HG03521 (cell line): ENCODE results near the gene DGUOK.
"Not testable (repeated sequence)": the region's sequence is repeated elsewhere in the genome, so short reads cannot be mapped to it uniquely, and the experiment has no call there.

ENCODE experiments used
- ATAC-seq: cut with Tn5 transposase; IDR thresholded peaks from one replicate; pipeline ENCODE4 v1.9.1; 2021; ENCODE audit warnings: mild to moderate bottlenecking, moderate library complexity; ENCODE audit not compliant: unreplicated experiment

Gene DGUOK

DNA sequence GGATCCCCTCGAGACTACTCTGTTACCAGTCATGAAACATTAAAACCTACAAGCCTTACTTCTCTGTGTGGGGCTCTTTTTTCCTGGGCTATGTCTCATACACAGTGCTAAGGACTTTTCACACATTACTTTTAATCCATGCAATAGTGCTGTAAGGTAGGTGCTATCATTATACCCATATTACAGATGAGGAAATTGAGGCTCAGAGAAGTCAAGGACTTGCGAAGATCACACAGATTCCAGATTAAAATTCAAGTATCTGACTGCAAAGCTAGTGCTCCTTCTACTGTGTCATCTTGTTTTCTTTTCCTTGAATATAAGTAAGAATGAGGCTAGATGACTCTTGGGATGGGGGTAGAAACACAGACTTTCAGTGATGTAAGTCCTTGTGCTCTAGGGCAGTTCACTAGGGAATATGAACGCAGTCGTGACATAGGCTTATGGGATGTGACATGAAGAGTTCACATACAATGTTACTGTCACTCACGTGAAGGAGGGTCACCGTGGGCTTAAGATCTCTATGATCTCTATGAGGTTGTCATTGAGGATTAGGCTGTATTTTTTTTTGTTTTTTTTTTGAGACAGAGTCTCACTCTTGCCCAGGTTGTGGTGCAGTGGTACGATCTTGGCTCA lies 7.0 kb upstream of the DGUOK start:
- no peak for ATAC-seq

DNA sequence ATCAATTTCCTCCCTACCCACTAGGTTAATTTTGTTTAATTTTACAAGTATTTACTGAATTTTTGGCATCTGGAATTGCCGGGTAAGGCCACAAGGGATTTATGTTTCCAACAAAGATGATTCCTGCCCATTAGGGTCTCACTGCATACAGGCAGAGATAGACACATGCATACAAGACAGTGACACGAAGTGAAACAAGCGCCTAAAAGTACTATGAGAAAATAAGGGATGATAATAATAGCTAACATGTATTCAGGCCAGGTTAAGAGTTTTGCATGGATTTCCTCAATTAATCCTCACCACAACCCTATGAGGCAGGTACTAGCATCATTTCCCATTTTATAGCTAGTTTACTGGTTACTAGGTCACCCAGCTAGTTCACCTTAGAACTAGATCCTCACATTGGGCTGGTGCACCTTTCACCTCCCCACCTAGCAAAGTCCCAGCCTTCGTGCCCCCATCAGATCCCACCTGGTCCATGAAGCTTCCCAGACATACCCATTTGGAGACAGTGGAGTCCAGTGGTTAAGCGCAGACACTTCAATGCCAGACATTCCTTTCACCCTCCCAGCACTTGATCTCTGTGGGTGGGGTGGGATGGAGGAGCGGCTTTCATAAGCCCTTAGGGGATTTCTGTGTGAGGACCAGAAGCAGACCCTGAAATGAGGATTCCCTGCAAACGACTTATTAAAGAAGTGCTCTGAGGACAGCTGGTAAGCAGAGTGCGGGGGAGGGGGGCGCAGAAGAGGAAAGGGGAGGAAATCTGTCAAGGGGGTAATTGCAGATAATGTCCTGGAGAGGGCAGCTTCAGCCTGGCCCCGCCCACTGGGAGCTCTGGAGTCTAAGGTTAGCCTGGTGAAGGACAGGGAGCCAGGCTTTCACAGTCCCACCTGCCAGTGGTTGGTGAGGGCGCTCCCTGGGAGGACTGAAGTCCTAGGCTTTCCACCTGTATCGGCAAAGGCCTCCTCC lies 5.8 kb upstream of the DGUOK start:
- no peak for ATAC-seq

DNA sequence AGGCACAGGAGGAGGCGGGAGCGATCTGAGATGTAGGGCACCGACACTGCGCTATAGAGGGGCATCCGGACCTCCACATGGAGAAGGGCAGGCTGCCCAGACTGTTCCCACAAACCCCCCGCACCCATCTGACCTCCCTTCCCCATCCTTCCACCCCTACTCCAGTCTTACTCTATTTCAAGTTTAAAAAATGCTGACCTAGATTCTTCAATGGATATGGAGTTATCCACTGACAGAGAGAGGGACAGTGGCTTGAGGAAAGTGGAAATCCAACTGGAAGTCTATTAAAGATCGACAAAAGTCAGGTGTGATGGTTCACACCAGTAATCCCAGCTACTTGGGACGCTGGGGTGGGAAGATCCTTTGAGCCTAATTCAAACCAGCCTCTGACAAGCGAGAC lies 5.1 kb upstream of the DGUOK start:
- ATAC-seq = no peak

DNA sequence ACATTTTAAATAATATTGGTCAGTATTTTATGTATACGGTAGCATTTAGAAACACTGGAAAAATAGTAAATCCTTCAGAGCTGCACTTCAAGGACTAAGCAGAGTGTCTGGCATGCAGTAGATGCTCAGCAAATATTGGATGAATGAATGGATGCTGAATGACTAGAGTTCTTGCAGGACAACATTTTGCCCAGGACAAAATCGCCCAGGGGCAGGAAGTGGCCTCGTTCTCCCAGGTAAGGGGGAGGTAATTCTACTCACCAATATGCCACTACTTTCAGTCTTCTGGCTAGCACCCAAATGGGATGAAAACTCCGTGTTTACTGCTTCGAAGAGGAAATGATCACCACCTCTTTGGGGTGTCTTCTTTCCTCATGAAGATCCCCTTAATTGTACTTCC lies 4.0 kb upstream of the DGUOK start:
- ATAC-seq = no peak

DNA sequence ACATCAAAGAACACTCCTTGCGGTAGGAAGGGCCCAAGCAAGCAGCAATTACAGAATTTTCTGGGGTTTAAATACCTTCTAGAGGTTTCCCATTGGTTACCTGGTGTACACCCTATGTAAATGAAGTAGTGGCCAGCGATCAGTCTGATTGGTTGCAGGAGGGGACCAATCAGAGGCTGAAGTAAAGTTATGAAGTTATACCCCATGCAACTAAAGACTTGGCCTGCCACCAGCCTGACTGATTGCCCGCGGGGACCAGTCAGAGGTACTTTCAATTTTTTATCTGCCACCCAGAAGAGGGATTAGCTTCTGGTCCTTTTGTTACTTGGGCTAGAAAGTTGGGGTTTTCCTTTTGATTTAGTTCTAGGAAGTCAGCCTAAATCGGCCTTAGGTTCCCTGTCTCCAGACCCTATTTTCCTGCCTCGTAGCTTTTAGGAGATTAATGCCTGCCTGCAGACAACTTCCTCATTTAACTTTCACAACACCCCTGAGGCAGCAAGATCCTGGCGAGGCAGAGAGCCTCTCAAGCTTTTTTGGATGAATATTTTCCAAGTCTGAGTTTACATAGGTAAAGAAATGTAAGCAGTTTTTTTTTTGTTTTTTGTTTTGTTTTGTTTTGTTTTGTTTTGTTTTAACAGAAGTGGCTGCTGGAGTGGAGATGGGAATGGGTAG lies 1.5 kb upstream of the DGUOK start:
- no peak for ATAC-seq

DNA sequence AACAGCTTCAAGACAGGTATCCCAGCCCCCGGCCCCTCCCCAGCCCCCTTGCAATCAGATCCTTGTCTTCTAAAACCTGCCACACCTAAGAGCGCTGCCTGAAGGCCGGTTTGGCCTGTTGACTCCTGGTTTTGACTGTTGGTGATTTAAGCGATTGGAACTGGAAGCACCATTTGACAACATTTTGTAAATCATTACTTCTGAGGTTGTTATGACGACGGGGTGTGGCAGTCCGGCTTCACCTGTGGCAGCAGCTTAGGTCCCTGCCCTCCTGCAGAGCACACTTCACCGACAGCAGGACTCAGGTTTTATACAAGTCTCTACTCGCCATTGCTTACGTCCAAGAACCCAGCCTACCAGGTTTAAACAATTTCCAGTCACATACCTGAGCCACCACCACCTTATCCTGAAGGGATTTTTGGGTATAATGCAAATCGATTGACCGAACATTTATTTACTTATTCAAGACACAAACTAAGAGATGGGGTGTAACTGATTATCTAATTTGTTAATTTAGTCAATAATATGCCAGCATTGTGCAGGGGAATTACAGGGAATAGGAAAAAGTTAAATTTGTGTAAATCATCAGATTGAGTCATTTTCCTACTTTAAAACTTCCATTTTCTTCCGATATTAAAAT lies 707 bp upstream of the DGUOK start:
- ATAC-seq = no peak

DNA sequence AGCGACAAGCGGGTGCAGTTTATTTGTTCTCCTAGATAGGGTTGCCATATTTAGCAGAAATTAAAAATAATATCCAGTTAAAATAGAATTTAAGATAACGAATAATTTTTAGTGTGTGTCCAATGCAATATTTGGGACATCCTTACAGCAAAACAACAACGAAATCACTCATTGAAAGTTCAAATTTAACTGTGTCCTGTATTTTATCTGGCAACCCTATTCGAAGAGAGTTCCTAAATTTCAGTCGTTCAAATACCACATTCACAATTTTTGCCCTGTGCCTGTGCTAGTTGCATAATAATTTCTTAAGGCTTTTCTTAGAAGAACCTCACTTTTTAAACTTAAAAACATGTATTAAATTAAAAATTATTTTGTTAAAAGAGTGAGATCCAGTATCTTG lies 664 bp downstream of the DGUOK start:
- no peak for ATAC-seq

DNA sequence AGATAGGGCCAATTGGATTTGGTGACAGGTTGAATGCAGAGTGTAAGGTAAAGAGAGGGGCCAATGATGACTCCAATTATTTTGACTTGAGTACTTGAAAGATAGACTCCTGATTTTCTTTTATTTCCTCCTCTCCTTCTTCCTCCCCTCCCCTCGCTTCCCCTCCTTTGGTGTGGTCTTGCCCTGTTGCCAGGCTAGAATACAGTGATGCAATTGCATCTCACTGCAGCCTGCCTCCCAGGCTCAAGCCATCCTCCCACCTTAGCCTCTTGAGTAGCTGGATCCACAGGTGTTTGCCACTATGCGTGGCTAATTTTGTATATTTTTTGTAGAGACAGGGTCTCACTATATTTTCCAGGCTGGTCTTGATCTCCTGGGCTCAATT lies 2.3 kb downstream of the DGUOK start:
- no peak for ATAC-seq

DNA sequence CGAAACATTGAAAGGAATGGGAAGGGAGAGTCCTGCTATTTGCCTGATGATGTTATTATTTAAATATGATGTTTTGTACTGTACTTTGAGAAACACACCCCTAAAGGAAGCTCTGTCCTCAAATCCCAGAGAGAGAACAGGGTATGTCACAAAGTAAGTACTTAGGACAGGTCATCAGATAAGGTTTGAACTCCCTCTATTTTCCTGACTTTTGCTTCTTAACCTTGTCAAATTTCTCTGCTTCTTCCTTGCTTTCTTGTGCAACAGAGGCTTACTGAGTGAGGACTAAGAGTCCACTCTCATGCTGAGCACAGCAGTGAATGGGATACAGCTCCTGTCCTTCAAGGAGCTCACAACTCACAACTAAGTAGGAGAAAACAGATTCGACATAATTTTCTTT lies 3.7 kb downstream of the DGUOK start:
- no peak for ATAC-seq

DNA sequence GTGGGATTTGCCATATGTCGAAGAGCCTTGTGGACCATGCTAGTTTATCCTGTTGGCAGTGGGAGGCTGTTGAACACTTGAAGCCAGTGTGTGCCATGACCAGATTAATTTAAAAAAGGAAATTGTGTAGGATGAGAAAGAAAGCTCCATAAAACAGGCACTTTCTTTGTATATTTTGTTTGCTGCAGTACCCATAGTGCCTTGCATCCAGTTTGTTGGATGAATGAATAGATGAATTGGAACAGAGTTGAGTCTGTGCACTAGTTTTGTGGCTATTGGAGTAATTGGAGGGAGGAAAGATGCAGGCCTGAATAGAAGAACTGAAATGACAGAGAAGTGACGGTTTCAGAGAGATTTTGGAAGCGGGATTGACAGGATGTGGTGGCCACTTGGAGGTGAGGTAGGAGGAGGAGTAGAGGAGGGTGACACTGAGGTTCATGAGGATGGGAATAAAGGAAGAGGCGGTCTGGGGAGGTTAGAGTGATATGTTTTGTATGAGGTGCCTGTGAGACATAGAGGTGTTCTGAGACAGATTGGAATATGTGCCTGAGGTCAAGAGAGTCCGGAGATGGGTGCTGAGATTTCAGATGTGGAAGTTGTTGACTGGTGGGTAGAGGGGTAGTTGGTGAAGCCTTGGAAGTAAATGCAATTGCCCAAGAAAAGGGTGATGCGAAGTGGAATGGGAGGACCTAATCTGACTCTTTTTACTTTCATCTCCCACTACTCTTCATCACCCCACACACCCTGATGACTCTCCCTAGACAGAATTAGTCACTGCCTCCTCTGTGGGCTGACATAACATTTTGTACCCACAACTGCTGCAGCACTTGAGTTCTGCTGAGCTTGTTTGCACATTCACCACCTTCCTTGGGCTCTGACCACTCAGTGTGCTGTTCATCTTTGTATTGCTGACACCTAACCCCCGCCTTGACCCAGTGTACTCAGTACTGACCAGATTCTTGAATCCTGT lies 5.1 kb downstream of the DGUOK start:
- no peak for ATAC-seq

DNA sequence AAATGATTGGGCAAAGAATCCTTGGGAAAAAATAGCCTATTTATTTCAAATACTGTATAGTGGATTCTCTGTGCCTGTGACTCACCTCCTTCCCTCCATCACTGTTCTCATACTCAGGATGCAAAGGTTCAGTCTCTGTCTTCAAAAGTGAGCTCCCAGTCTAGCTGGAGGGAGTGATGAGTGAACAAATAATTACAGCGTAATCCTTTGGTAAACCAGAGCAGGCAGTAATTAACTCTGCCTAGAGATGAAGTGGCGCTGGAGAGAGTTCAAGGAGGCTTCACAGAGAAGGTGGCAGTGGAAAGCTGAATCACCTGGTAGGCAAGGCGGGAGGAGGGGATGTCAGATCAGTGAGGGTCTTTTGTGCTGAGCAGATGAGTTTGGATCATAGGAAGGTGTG lies 6.5 kb downstream of the DGUOK start:
- no peak for ATAC-seq

DNA sequence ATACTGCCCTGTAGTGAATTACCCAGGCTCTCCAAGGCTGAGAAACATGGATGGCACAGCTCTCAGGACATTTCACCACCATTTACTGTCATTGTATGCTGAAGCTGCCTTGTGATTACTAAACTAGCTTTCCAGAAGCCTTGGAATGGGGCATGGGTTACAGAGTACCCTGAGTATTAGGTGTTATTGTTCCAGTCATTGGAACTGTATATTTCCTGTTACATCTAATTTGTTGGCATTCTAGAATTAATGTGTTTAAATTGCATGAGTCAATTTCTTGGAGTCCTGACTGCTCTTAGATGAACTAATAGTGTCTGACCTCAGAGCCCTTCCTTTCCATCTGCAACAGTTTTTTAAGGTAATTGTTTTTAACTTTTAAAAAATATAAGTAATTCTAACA lies 9.0 kb downstream of the DGUOK start:
- ATAC-seq = no peak

DNA sequence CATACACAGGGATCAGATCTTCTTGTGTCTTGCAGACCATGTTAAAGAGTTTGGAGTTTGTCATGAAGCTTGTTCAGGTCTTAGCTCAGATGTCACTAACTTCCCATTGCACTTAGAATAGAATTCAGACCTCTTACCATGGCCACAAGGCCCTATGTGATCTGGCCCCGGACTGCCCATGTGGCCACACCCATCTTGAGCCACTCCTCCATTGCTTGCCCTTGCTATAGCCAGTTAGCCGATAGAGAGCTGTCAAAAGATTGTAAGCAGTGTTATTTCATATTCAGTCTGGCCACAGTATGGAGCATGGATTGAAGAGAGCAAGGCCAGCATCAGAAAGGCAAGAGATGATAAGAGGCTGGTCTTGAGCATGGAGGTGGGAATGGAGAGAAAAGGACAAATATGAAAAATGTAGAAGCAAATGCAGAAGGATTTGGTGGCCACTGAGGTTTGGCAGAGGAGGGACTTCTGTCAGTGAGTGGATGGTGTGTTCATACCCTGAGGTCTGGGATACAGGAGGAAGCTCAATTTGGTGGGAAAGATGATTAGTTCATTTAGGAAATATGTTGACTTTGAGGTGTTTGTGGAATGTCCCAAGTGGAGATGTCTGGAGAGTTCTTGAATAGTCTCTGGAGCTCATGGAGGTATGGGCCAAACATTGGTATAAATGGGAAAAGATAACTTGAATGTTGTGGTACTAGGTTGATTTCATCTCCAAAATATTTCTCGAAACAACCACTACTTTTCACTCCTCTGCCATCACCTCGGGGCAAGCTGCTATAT lies 10.6 kb downstream of the DGUOK start:
- ATAC-seq = no peak

DNA sequence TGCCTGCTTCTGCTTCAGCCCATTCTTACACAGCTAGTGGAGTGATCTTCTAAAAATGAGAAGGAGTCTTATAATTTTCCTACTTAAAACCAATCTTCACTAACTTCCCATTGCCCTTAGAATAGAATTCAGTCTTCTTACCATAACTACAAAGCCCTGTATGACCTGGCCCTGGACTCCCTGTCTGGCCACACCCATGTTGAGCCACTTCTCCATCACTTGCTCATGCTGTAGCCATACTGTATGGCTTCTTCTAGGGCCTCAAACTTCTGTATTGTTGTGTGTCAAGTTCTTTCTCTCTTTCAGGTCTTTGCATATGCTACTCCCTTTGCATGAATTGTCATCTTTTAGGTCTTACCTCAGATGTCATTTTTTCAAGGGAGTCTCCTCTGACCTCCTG lies 11.2 kb downstream of the DGUOK start:
- ATAC-seq = no peak

DNA sequence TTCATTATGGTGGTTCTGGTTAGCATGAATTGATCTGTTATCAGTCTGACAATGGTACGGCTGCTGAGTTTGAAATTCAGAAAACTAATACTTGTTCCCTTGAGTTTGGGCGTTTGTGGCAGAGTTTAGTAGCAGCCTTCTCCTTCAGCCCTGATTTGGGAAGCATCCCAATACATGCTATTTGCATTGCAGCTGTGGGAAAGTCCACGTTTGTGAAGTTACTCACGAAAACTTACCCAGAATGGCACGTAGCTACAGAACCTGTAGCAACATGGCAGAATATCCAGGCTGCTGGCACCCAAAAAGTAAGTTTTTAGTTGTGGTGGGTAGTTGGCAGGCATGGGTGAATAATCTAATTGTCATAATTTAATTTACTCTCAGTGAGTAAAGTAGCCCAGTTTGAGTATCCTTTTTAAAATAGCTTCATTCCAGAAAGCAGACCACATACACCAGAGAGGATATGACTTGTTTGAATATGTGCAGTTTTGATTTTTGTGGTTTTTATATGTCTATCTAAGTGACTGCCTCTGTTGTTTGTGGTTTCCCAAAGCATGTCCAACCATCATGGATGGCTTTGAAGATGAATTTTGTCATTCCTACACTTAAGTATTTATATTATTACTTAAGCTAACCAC lies 12.2 kb downstream of the DGUOK start:
- ATAC-seq = no peak

DNA sequence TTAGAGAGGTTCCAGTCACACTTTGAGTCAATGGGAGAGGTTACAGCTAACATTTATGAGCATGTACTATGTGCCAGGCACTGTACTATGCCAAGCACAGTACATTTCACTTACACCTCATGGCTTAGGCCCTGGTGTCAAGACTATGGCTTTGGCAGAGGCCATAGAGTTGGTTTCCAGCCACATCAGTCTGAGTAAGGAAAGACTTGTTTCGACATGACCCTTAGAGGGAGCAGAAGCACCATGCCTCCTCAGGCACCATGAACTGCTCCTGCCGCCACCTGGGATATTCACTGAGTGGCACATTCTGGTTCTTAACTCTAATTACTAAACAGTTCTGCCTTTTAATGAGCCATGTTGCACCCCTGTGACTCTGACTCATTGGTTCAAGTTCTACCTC lies 12.7 kb downstream of the DGUOK start:
- ATAC-seq = no peak

DNA sequence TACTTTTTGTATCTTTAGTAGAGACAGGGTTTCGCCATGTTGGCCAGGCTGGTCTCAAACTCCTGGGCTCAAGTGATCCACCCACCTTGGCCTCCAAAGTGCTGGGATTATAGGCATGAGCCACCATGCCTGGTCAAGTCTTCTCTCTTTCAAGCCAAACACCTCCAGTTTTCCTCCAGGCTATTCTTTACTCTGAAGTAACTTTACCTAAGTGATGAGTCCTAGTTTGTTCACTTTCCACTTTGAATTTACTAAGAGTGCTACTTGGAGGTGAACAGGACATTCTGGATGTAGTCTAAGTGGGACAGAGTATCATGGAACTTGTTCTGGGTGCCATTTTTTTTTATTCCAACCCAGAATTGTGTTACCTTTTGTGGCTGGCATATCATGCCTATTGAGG lies 13.4 kb downstream of the DGUOK start:
- ATAC-seq = not testable (repeated sequence)

DNA sequence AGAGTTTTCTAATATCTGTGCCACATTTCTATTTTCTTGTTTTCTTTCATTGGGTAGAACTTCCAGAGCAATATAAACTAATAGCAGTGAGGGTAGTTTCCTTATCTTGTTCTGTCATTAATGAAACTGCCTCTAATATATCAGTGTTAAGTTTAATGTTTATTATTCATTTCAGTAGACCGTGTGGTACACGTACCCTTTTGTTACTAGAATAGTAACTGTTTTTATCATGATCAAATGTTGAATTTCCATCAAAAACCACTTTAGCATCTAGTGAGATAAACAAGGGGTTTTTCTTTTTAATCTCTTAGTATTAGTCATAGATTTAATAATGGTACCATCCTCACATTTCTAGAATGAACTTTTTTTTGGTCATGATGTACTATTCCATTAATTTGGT lies 16.0 kb downstream of the DGUOK start:
- ATAC-seq = no peak

DNA sequence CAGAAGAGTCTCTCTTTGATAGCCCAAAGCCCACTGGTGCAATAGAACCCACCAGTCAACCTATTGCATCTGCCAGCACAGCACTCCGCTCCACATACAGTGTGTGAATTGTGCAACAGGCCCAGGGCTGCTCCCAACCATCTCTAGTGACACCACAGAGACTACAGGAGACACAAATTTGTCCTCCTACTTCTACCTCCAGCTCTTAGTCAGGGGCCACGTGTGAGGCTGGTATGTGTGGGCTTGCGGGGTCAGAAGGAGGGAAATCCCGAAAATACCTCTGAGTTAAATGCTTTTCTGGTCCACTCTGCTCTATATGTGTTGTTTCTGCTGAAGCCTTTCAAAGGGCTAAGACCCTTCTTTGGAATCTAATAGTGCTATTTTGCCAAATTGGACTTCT lies 18.0 kb downstream of the DGUOK start:
- ATAC-seq = no peak
